ENCODE data around the gene DNMT1.

- TF ChIP-seq POLR2A (IDR thresholded peaks at IDR 0.05) (no peak), CTCF (IDR thresholded peaks at IDR 0.05) (no peak)
Observed at GRCh38 chr19:10088949-10089554, 105.7 kb downstream of the DNMT1 start.

Measured in testis (tissue), 2 donors.